K562 (cell line): Measurements from ENCODE around the gene SGIP1. TPM values are rescaled to one million over a fixed set of nuclear protein-coding genes. Genes with fewer than 3 reads are reported as not detected.

Experiments
- ATAC-seq: fragments of 200-7000 bp; cut with Tn5 transposase; 3 replicates; pipeline ENCODE4 v1.9.1; 2020; ENCODE audit warnings: moderate library complexity
- BruUV-seq: library from RNA; stranded (reverse); fragments of 400-500 nt; replicated peaks from 2 replicates; lab custom pipeline; 2021; lab: Mats Ljungman, UMichigan
- CTCF ChIA-PET: fragments of 300-600 bp; formaldehyde crosslinking; extraction: SDS; loops from one replicate; lab custom pipeline; 2021; ENCODE audit warnings: low intra/inter-chr PET ratio; lab: Yijun Ruan, JAX
- POLR2A ChIA-PET: fragments of 300-600, 350-650 bp; sonication (Branson Sonifier 250); formaldehyde crosslinking; extraction: SDS; loops from one replicate; lab custom pipeline; 2021; ENCODE audit warnings: antibody characterized with exemption, inconsistent platforms; lab: Yijun Ruan, JAX
- DNase-seq, 4 experiments: peaks; one replicate each; pipeline versions ENCODE4 v3.0.0 to v3.0.0-alpha.2; 2011 to 2018; ENCODE audit warnings: low spot score in 3 of 4, mixed read lengths in 3 of 4; ENCODE audit errors: extremely low read depth in 1 of 4
- FAIRE-seq: peaks from 2 replicates; lab custom pipeline; 2011; peaks lifted over from hg19 to GRCh38; lab: Jason Lieb, UNC
- H2AFZ ChIP-seq: 2 replicates; pipeline ENCODE4 v1.6.0; 2011; ENCODE audit warnings: low read depth, low read length, control low read depth, inconsistent platforms
- H3K27ac ChIP-seq: fragments of 200-600 bp; 3 replicates; pipeline ENCODE4 v1.8.0; 2011; ENCODE audit warnings: low read depth, mild to moderate bottlenecking, control low read depth, inconsistent platforms, low read length, moderate library complexity, mixed read lengths; ENCODE audit errors: extremely low read depth
- H3K27me3 ChIP-seq, 2 experiments: fragments of 300-600 bp in 1 of 2; 2 replicates in 1 of 2; 3 replicates in 1 of 2; pipeline versions ENCODE4 v1.6.0 to v1.8.0; 2011; ENCODE audit warnings: inconsistent platforms in 2 of 2, low read length in 2 of 2, mild to moderate bottlenecking in 1 of 2, mixed read lengths in 1 of 2, moderate library complexity in 1 of 2; ENCODE audit not compliant: control insufficient read depth in 2 of 2, insufficient read depth in 2 of 2
- H3K36me3 ChIP-seq: fragments of 300-600 bp; 3 replicates; pipeline ENCODE4 v1.8.0; 2011; ENCODE audit warnings: mild to moderate bottlenecking, low read length, inconsistent platforms; ENCODE audit not compliant: control insufficient read depth, insufficient read depth
- H3K4me1 ChIP-seq, 2 experiments: fragments of 200-600 bp in 1 of 2; replicated peaks in 1 of 2; 2 replicates in 1 of 2; 3 replicates in 1 of 2; pipeline versions ENCODE4 v1.5.1 to v1.8.0; 2011; ENCODE audit warnings: inconsistent platforms in 2 of 2, low read length in 2 of 2, mild to moderate bottlenecking in 1 of 2, mixed read lengths in 1 of 2, moderate library complexity in 1 of 2; ENCODE audit not compliant: control insufficient read depth in 2 of 2, insufficient read depth in 2 of 2
- H3K4me2 ChIP-seq: 2 replicates; pipeline ENCODE4 v1.6.1; 2011; ENCODE audit warnings: low read length, control low read depth, inconsistent platforms, mixed read lengths; ENCODE audit not compliant: insufficient read depth
- H3K4me3 ChIP-seq: fragments of 200-600 bp; sonication (generic), shearing (Covaris generic); 2 replicates; pipeline ENCODE4 v1.5.1; 2016; ENCODE audit warnings: control low read depth, inconsistent platforms
- H3K79me2 ChIP-seq: fragments of 200-600 bp; 3 replicates; pipeline ENCODE4 v1.8.0; 2011; ENCODE audit warnings: low read length, inconsistent platforms; ENCODE audit not compliant: control insufficient read depth, insufficient read depth
- H3K9ac ChIP-seq, 2 experiments: 2 replicates each; pipeline versions ENCODE4 v1.6.0 to v1.6.1; 2011; ENCODE audit warnings: low read depth in 2 of 2, low read length in 2 of 2, control low read depth in 1 of 2, inconsistent platforms in 1 of 2, mild to moderate bottlenecking in 1 of 2, mixed read lengths in 1 of 2; ENCODE audit not compliant: insufficient read depth in 1 of 2
- H3K9me1 ChIP-seq: one replicate; pipeline ENCODE4 v1.6.0; 2011; ENCODE audit warnings: inconsistent platforms, mild to moderate bottlenecking, low read length, moderate library complexity; ENCODE audit not compliant: control insufficient read depth, insufficient read depth
- H3K9me3 ChIP-seq: replicated peaks from 2 replicates; pipeline ENCODE4 v1.5.1; 2011; ENCODE audit warnings: low read depth, low read length, inconsistent platforms; ENCODE audit not compliant: control insufficient read depth, insufficient read depth
- H4K20me1 ChIP-seq: replicated peaks from 2 replicates; pipeline ENCODE4 v1.6.1; 2011; ENCODE audit warnings: low read length, inconsistent platforms, mixed read lengths; ENCODE audit not compliant: control insufficient read depth, insufficient read depth
- CBFA2T2 ChIP-seq: fragments of 450-650 bp; conservative IDR thresholded peaks from 2 replicates; pipeline ENCODE4 v1.6.1; 2017; ENCODE audit warnings: mild to moderate bottlenecking
- ETV1 ChIP-seq: fragments of 450-650 bp; conservative IDR thresholded peaks from 2 replicates; pipeline ENCODE4 v1.6.1; 2016; ENCODE audit warnings: missing genetic modification characterization, control low read depth, low read depth, missing compliant biosample characterization
- GABPA ChIP-seq: fragments of 200-800 bp; sonication (Bioruptor generic); conservative IDR thresholded peaks from 2 replicates; pipeline ENCODE4 v1.6.1; 2016; ENCODE audit warnings: low read depth, missing genetic modification characterization, missing compliant biosample characterization
- KDM4B ChIP-seq, 2 experiments: fragments of 450-650 bp in 1 of 2; sonication (generic) in 1 of 2; IDR thresholded peaks; 2 replicates each; pipeline ENCODE4 v1.6.1; 2016 to 2017; ENCODE audit warnings: borderline replicate concordance in 2 of 2, antibody characterized with exemption in 1 of 2, low read depth in 1 of 2, mild to moderate bottlenecking in 1 of 2
- RCOR1 ChIP-seq, 2 experiments: IDR thresholded peaks; 2 replicates each; pipeline ENCODE4 v1.6.1; 2012; ENCODE audit warnings: low read depth in 2 of 2, low read length in 2 of 2, borderline replicate concordance in 1 of 2, improper control_type of control experiment in 1 of 2
- TEAD4 ChIP-seq, 2 experiments: sonication (generic) in 1 of 2; formaldehyde crosslinking in 1 of 2; IDR thresholded peaks; 2 replicates each; pipeline versions ENCODE4 v1.6.1 to v1.8.0; 2012 to 2022; ENCODE audit warnings: borderline replicate concordance in 1 of 2, inconsistent platforms in 1 of 2, low read length in 1 of 2, mild to moderate bottlenecking in 1 of 2, missing genetic modification reagents in 1 of 2
- ZNF282 ChIP-seq: sonication (generic); formaldehyde crosslinking; IDR thresholded peaks from 2 replicates; pipeline ENCODE4 v1.8.1; 2023; ENCODE audit warnings: missing genetic modification reagents
- WGBS: fragments of 100-300 bp; shearing (Covaris generic); methylation state at CpG from one replicate; pipeline ENCODE4 v1.1.6; 2016; ENCODE audit warnings: low coverage, mixed read lengths; ENCODE audit not compliant: insufficient coverage; ENCODE audit errors: missing lambda C conversion rate; 5-methylcytosine and 5-hydroxymethylcytosine counted together
- in situ Hi-C: fragments of 300-500 bp; cut with MboI; formaldehyde crosslinking; loops from 4 replicates; pipeline ENCODE4 v1.15.0; 2018; ENCODE audit warnings: inconsistent platforms, mixed read lengths
- intact Hi-C: fragments of 100-400 bp; cut with micrococcal nuclease; formaldehyde crosslinking; loops from 2 replicates; pipeline ENCODE4 v1.14.2; 2022
- polyA plus RNA-seq, 8 experiments: library from polyadenylated mRNA; depleted of rRNA in 4 of 8; stranded (reverse) in 5 of 8; unstranded in 3 of 8; fragments of >200 nt; fragmentation: Nextera tagmentation in 2 of 8; fragmentation: Illumina TruSeq in 1 of 8; extraction: Ambion mirVana in 2 of 8; extraction: Trizol in 1 of 8; gene quantifications; 2 replicates each; pipeline versions ENCODE4 v1.2.1 to v1.2.3, GENCODE V29; 2011 to 2014; ENCODE audit warnings: inconsistent platforms in 1 of 8, missing spikeins in 1 of 8
- total RNA-seq, 7 experiments: library from RNA; depleted of rRNA in 6 of 7; stranded (reverse); fragments of >200 nt in 6 of 7; fragmentation: Illumina TruSeq in 2 of 7; extraction: Trizol in 2 of 7; gene quantifications; 2 replicates each; pipeline versions ENCODE4 v1.2.1 to v1.2.3, GENCODE V29; 2011 to 2021; ENCODE audit warnings: low replicate concordance in 1 of 7
- TF ChIP-seq, protein P1 (sequence below): fragments of 450-650 bp; formaldehyde crosslinking; IDR thresholded peaks from 2 replicates; pipeline ENCODE4 v1.4.0; 2020; ENCODE audit warnings: mild to moderate bottlenecking
- TF ChIP-seq, protein P2 (sequence below), 2 experiments: fragments of 450-650 bp; IDR thresholded peaks; 2 replicates each; pipeline ENCODE4 v1.6.1; 2018; ENCODE audit warnings: mild to moderate bottlenecking in 2 of 2, low read depth in 1 of 2; ENCODE audit not compliant: partially characterized antibody in 2 of 2

The SGIP1 gene
- total and polyA plus RNA-seq, 9 of the 15 experiments (the other 6 are each of a cell fraction or from before 2014, with no cell fraction given): 0.07 to 0.35 TPM; not detected in 7

DNA sequence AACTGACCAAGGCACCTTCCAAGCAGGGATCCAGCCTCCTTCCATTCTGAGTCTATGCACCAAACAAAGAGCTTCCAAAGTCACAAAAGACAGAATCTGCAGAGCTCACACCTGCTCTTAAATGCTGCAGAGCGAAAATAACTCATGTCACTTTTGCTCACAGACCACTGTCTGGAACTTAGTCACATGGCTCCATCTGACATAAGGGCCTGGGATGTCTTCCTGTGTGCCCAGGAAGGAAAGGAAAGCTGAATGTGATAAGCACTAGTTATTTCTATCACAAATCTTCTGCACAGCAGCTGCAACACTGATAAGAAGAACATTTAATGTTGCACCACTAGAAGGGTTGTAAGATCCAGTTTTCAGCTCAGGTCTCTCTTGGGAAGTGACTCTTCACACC, 39.5 kb upstream of the SGIP1 start:
- H3K4me1 ChIP-seq: no peaks in the 10 kb centered on the region
- DNase-seq: peak in 1 of 4 experiments; percentile 2
- BruUV-seq: no TSS peak
- no peaks in the 10 kb centered on the region for H3K9me3 ChIP-seq
- CTCF ChIA-PET: no interaction called here
- in situ Hi-C loops (no loop called here), intact Hi-C loops (no loop called here)
- no peak overlapping the region for H3K4me2 ChIP-seq
- ATAC-seq: no peak
- no peaks in the 10 kb centered on the region for H3K9me1 ChIP-seq
- no peaks in the 10 kb centered on the region for H3K79me2 ChIP-seq
- H3K27me3 ChIP-seq: no peaks in the 10 kb centered on the region
- POLR2A ChIA-PET: no interaction called here
- H2AFZ ChIP-seq: no peak overlapping the region
- no peak for FAIRE-seq
- no peaks in the 10 kb centered on the region for H3K36me3 ChIP-seq
- TF ChIP-seq TEAD4 (IDR thresholded peaks at IDR 0.05; ENCODE audit: low read length) (peak; percentile 26; the same call in 1 of the 2 replicates), TEAD4 (CRISPR knock-in tag; IDR thresholded peaks at IDR 0.05; ENCODE audit: borderline replicate concordance) (no peak), CBFA2T2 (peak; percentile 12; the same call in 1 of the 2 replicates), GABPA (tag) (0 out of 2 replicates have a peak, but pooled peaks have one; percentile 12), ZNF282 (no peak), ETV1 (tag) (peak; percentile 39; the same call in 1 of the 2 replicates)
- no peak overlapping the region for H3K4me3 ChIP-seq
- H4K20me1 ChIP-seq: no peaks in the 10 kb centered on the region
- no peak overlapping the region for H3K9ac ChIP-seq
- WGBS: 0% methylated on average over 1 of the region's 1 CpG
- H3K27ac ChIP-seq: no peak overlapping the region

DNA sequence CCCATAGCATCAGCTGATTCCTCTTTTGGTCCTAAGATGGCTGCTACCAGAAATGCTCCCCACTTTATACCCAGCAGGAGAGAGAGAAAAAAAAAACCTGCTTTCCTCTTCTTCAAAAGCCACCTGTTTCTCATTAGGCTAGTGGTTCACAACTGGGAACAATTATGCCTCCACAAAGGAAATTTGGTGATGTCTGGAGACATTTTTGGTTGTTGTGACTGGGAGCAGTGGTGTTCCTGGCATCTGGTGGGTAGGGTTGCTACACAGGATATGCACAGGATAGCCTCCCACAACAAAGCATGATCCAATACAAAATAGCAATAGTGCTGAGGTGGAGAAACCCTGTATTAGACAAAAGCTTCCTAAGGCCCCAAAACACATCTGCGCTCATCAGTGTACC, 38.5 kb upstream of the SGIP1 start:
- Histone ChIP-seq H3K9me1 (no peaks in the 10 kb centered on the region), H3K27me3 (no peaks in the 10 kb centered on the region), H4K20me1 (no peaks in the 10 kb centered on the region), H3K36me3 (no peaks in the 10 kb centered on the region), H3K9me3 (no peaks in the 10 kb centered on the region), H3K4me1 (no peaks in the 10 kb centered on the region), H3K4me2 (no peak overlapping the region), H3K4me3 (no peak overlapping the region), H3K27ac (no peak overlapping the region), H3K79me2 (no peaks in the 10 kb centered on the region), H2AFZ (no peak overlapping the region), H3K9ac (no peak overlapping the region)
- DNase-seq: no peak
- in situ Hi-C loops: no loop called here
- ChIA-PET CTCF (no interaction called here), POLR2A (interaction anchor here (0.6 kb wide), 1 partner anchor 1282 kb away, joined by 3 read pairs; no protein-coding TSS in a partner anchor)
- no peak for FAIRE-seq
- WGBS: 0% methylated on average over 1 of the region's 1 CpG
- BruUV-seq: no TSS peak
- intact Hi-C loops: no loop called here
- ATAC-seq: no peak
- TF ChIP-seq, protein P1, sequence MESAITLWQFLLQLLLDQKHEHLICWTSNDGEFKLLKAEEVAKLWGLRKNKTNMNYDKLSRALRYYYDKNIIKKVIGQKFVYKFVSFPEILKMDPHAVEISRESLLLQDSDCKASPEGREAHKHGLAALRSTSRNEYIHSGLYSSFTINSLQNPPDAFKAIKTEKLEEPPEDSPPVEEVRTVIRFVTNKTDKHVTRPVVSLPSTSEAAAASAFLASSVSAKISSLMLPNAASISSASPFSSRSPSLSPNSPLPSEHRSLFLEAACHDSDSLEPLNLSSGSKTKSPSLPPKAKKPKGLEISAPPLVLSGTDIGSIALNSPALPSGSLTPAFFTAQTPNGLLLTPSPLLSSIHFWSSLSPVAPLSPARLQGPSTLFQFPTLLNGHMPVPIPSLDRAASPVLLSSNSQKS: no peak
- TF ChIP-seq, protein P2, sequence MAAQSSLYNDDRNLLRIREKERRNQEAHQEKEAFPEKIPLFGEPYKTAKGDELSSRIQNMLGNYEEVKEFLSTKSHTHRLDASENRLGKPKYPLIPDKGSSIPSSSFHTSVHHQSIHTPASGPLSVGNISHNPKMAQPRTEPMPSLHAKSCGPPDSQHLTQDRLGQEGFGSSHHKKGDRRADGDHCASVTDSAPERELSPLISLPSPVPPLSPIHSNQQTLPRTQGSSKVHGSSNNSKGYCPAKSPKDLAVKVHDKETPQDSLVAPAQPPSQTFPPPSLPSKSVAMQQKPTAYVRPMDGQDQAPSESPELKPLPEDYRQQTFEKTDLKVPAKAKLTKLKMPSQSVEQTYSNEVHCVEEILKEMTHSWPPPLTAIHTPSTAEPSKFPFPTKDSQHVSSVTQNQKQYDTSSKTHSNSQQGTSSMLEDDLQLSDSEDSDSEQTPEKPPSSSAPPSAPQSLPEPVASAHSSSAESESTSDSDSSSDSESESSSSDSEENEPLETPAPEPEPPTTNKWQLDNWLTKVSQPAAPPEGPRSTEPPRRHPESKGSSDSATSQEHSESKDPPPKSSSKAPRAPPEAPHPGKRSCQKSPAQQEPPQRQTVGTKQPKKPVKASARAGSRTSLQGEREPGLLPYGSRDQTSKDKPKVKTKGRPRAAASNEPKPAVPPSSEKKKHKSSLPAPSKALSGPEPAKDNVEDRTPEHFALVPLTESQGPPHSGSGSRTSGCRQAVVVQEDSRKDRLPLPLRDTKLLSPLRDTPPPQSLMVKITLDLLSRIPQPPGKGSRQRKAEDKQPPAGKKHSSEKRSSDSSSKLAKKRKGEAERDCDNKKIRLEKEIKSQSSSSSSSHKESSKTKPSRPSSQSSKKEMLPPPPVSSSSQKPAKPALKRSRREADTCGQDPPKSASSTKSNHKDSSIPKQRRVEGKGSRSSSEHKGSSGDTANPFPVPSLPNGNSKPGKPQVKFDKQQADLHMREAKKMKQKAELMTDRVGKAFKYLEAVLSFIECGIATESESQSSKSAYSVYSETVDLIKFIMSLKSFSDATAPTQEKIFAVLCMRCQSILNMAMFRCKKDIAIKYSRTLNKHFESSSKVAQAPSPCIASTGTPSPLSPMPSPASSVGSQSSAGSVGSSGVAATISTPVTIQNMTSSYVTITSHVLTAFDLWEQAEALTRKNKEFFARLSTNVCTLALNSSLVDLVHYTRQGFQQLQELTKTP (IDR thresholded peaks at IDR 0.05; ENCODE audit: low read depth in 1 of 2, partially characterized antibody in 2 of 2): no peak
- TF ChIP-seq RCOR1 (IDR thresholded peaks at IDR 0.05; ENCODE audit: borderline replicate concordance in 1 of 2, low read depth in 2 of 2, low read length in 2 of 2): no peak
- no peak for TF ChIP-seq KDM4B (IDR thresholded peaks at IDR 0.05; ENCODE audit: borderline replicate concordance in 2 of 2, low read depth in 1 of 2)
